Measurements from ENCODE around the gene ADGRG3.
A peak's percentile ranks its signal among the peaks of the same experiment; 100 is the strongest.

ADGRG3 gene

GRCh38 chr16:57640612-57641011, 27.5 kb upstream of the ADGRG3 start:
- Histone ChIP-seq H3K4me1 (ENCODE audit: control insufficient read depth, insufficient read depth, low read length) (no peaks in the 10 kb centered on the region), H3K36me3 (ENCODE audit: control insufficient read depth in 2 of 2, insufficient read depth in 1 of 2, low read length in 2 of 2) (no peaks in the 10 kb centered on the region), H3K27ac (ENCODE audit: extremely low read depth, low read depth, low read length) (no peak overlapping the region), H3K9me3 (ENCODE audit: control insufficient read depth, insufficient read depth, low read depth, low read length) (no peaks in the 10 kb centered on the region), H3K4me3 (ENCODE audit: low read depth, low read length) (no peak overlapping the region)
- CTCF ChIA-PET: interaction anchor here (0.7 to 8.7 kb wide), 2 partner anchors 8 to 40 kb away, joined by 5 to 60 read pairs; no protein-coding TSS in a partner anchor
- POLR2A ChIA-PET: no interaction called here
- TF ChIP-seq HOXC10 (CRISPR knock-in tag; IDR thresholded peaks at IDR 0.05) (no peak), ZNF37A (tag by site-specific recombination; IDR thresholded peaks at IDR 0.05) (no peak)

GRCh38 chr16:57642160-57643135, 25.7 kb upstream of the ADGRG3 start:
- ChIA-PET POLR2A (no interaction called here), CTCF (no interaction called here)
- H3K36me3 ChIP-seq (ENCODE audit: control insufficient read depth in 2 of 2, insufficient read depth in 1 of 2, low read length in 2 of 2): no peaks in the 10 kb centered on the region
- H3K27ac ChIP-seq (ENCODE audit: extremely low read depth, low read depth, low read length): no peak overlapping the region
- no peaks in the 10 kb centered on the region for H3K4me1 ChIP-seq (ENCODE audit: control insufficient read depth, insufficient read depth, low read length)
- no peaks in the 10 kb centered on the region for H3K9me3 ChIP-seq (ENCODE audit: control insufficient read depth, insufficient read depth, low read depth, low read length)
- H3K4me3 ChIP-seq (ENCODE audit: low read depth, low read length): no peak overlapping the region
- TF ChIP-seq PRDM4 (tag by site-specific recombination; IDR thresholded peaks at IDR 0.05) (peak; percentile 70), ZNF239 (tag by site-specific recombination; IDR thresholded peaks at IDR 0.05) (peak; percentile 99), ZNF776 (tag by site-specific recombination; IDR thresholded peaks at IDR 0.05; ENCODE audit: borderline replicate concordance) (no peak)

GRCh38 chr16:57643147-57643874, 24.8 kb upstream of the ADGRG3 start:
- ChIA-PET POLR2A (no interaction called here), CTCF (interaction anchor here (1.0 kb wide), 1 partner anchor 67 kb away, joined by 3 read pairs; no protein-coding TSS in a partner anchor)
- H3K27ac ChIP-seq (ENCODE audit: extremely low read depth, low read depth, low read length): no peak overlapping the region
- no peak overlapping the region for H3K4me3 ChIP-seq (ENCODE audit: low read depth, low read length)
- no peaks in the 10 kb centered on the region for H3K9me3 ChIP-seq (ENCODE audit: control insufficient read depth, insufficient read depth, low read depth, low read length)
- TF ChIP-seq ZNF677 (tag by site-specific recombination; IDR thresholded peaks at IDR 0.05): no peak
- no peak for TF ChIP-seq ZNF48 (tag by site-specific recombination; IDR thresholded peaks at IDR 0.05)
- no peak for TF ChIP-seq SP7 (tag by site-specific recombination; IDR thresholded peaks at IDR 0.05)
- TF ChIP-seq ZBTB7A (tag by site-specific recombination; IDR thresholded peaks at IDR 0.05; ENCODE audit: low read depth): no peak
- no peak for TF ChIP-seq KLF8 (tag by site-specific recombination; IDR thresholded peaks at IDR 0.05)
- TF ChIP-seq ZNF114 (tag by site-specific recombination; IDR thresholded peaks at IDR 0.05): no peak
- no peak for TF ChIP-seq ZNF354C (tag by site-specific recombination; IDR thresholded peaks at IDR 0.05; ENCODE audit: borderline replicate concordance, low read depth)
- no peak for TF ChIP-seq ZBTB11 (tag by site-specific recombination; conservative IDR thresholded peaks at IDR 0.05; ENCODE audit: low read depth)
- peak; percentile 80 for TF ChIP-seq PRDM10 (tag by site-specific recombination; IDR thresholded peaks at IDR 0.05)
- H3K36me3 ChIP-seq (ENCODE audit: control insufficient read depth in 2 of 2, insufficient read depth in 1 of 2, low read length in 2 of 2): no peaks in the 10 kb centered on the region
- H3K4me1 ChIP-seq (ENCODE audit: control insufficient read depth, insufficient read depth, low read length): no peaks in the 10 kb centered on the region
